Astrocyte of the spinal cord (primary cell): Measurements from ENCODE around the gene FSIP1.
A peak's percentile ranks its signal among the peaks of the same experiment; 100 is the strongest.

Source experiments
- DNase-seq: peaks from one replicate; pipeline ENCODE4 v3.0.0; 2011; ENCODE audit warnings: low read depth, low spot score
- H3K4me3 ChIP-seq: 2 replicates; pipeline ENCODE4 v1.5.1; 2011; ENCODE audit warnings: low read depth, mild to moderate bottlenecking, low read length, moderate library complexity
- CTCF ChIP-seq: IDR thresholded peaks from 2 replicates; pipeline ENCODE4 v1.5.1; 2012; ENCODE audit warnings: low read depth, mild to moderate bottlenecking, low read length, inconsistent platforms
- in situ Hi-C: cut with HindIII; loops from 2 replicates; pipeline ENCODE4 v1.10.0; 2017; ENCODE audit warnings: low sequenced_read_pairs

FSIP1 gene

GRCh38 chr15:39752246-39752645, 30.4 kb downstream of the FSIP1 start:
- DNase-seq: no peak
- in situ Hi-C loops: no loop called here
- TF ChIP-seq CTCF: no peak
- H3K4me3 ChIP-seq: no peak overlapping the region

- TF ChIP-seq CTCF: no peak
- no peak for DNase-seq
- in situ Hi-C loops: no loop called here
- H3K4me3 ChIP-seq: no peak overlapping the region
Measured at GRCh38 chr15:39748276-39748675, 34.4 kb downstream of the FSIP1 start.

GRCh38 chr15:39747326-39747725, 35.3 kb downstream of the FSIP1 start:
- in situ Hi-C loops: no loop called here
- peak; percentile 83 for DNase-seq
- no peak overlapping the region for H3K4me3 ChIP-seq
- no peak for TF ChIP-seq CTCF

- TF ChIP-seq CTCF: no peak
- H3K4me3 ChIP-seq: no peak overlapping the region
- in situ Hi-C loops: no loop called here
- DNase-seq: no peak
Measured at GRCh38 chr15:39746714-39747276, 35.8 kb downstream of the FSIP1 start.

- no peak for DNase-seq
- in situ Hi-C loops: no loop called here
- H3K4me3 ChIP-seq: no peak overlapping the region
- no peak for TF ChIP-seq CTCF
Measured at GRCh38 chr15:39746176-39746575, 36.5 kb downstream of the FSIP1 start.

GRCh38 chr15:39745415-39745814, 37.2 kb downstream of the FSIP1 start:
- TF ChIP-seq CTCF: no peak
- in situ Hi-C loops: no loop called here
- H3K4me3 ChIP-seq: no peak overlapping the region
- DNase-seq: no peak
